ENCODE measurements around the gene CEP250. TPM values are rescaled to one million over a fixed set of nuclear protein-coding genes. Genes with fewer than 3 reads are reported as not detected.

The CEP250 gene
- total RNA-seq, 2 experiments from 2014 or later: 56.8 to 75.4 TPM

DNA sequence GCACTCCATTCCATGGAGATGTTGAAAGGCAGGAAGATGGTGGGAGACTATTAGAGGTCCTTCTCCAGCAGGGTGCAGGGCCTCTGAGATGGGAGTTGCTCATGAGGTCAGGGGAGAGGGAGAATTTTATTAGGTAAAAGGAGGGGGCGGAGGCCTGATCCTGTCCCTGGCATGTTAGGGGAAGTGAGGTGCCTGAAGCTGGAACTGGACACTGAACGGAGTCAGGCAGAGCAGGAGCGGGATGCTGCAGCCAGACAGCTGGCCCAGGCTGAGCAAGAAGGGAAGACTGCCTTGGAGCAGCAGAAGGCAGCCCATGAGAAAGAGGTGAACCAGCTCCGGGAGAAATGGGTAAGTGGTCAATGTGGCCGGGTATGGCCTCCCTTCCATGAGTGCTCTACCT, 24.4 kb downstream of the CEP250 start:
- H3K36me3 Mint-ChIP-seq (ENCODE audit: low read depth): peaks cover 28% of the 10 kb centered on the region
- H3K4me3 Mint-ChIP-seq: no peak overlapping the region
- peaks cover 4% of the 10 kb centered on the region for H3K4me1 Mint-ChIP-seq
- no peak overlapping the region for H3K27ac Mint-ChIP-seq
- DNase-seq: no peak
- H3K9me3 Mint-ChIP-seq: peaks cover 11% of the 10 kb centered on the region
- POLR2A ChIA-PET: no interaction called here
- CTCF ChIA-PET: interaction anchor here (0.6 to 0.9 kb wide), 4 partner anchors 10 to 620 kb away, joined by 3 to 5 read pairs (median 3); no protein-coding TSS in a partner anchor
- no peaks in the 10 kb centered on the region for H3K27me3 Mint-ChIP-seq

DNA sequence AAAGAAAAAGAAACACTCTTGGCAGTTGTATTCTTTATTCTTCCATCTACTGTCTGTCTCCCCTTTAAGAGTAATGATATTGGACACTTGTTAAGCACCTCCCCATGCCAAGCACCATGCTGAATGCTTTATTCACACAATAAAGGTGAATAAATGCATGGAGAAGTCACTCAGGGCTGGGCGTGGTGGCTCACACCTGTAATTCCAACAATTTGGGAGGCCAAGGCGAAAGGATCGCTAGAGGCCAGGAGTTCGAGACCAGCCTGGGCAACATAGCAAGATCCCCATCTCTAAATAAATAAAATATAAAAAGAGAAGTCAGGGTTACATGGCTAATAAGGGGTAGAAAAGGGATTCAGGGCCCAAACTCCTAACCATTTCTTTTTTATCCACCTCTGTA, 32.1 kb downstream of the CEP250 start:
- DNase-seq: no peak
- H3K4me3 Mint-ChIP-seq: no peak overlapping the region
- peak overlapping the region; percentile 9 for H3K27ac Mint-ChIP-seq
- H3K9me3 Mint-ChIP-seq: peaks cover 11% of the 10 kb centered on the region
- peaks cover 54% of the 10 kb centered on the region for H3K36me3 Mint-ChIP-seq (ENCODE audit: low read depth)
- H3K27me3 Mint-ChIP-seq: no peaks in the 10 kb centered on the region
- ChIA-PET POLR2A (no interaction called here), CTCF (interaction anchor here (0.9 to 1.6 kb wide), 2 partner anchors 10 to 11 kb away, joined by 3 to 4 read pairs; no protein-coding TSS in a partner anchor)
- H3K4me1 Mint-ChIP-seq: peaks cover 42% of the 10 kb centered on the region

DNA sequence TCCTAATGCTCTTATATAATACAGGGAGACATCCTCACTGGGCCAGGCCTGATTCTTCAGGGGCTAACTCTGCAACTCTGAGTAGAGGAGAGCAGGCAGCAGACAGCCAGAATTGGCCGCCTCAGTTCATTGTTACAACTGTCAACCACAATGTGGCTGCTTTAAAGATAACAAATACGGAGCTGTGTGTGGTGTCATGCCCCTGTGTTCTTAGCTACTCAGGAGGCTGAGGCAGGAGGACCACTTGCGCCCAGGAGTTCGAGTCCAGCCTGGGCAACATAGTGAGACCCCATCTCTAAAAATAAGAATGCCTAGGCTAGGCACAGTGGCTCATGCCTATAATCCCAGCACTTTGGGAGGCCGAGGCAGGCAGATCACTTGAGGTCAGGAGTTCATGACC, 34.3 kb downstream of the CEP250 start:
- H3K9me3 Mint-ChIP-seq: no peaks in the 10 kb centered on the region
- peaks cover 57% of the 10 kb centered on the region for H3K36me3 Mint-ChIP-seq (ENCODE audit: low read depth)
- ChIA-PET POLR2A (no interaction called here), CTCF (interaction anchor here (0.9 to 2.6 kb wide), 5 partner anchors 9 to 465 kb away, joined by 3 to 6 read pairs (median 4); partner anchors contain the start of gene SCAND1)
- H3K4me1 Mint-ChIP-seq: peaks cover 45% of the 10 kb centered on the region
- DNase-seq: peak; percentile 30
- H3K27ac Mint-ChIP-seq: peak overlapping the region; percentile 83
- H3K4me3 Mint-ChIP-seq: peak overlapping the region; percentile 100
- H3K27me3 Mint-ChIP-seq: no peaks in the 10 kb centered on the region

DNA sequence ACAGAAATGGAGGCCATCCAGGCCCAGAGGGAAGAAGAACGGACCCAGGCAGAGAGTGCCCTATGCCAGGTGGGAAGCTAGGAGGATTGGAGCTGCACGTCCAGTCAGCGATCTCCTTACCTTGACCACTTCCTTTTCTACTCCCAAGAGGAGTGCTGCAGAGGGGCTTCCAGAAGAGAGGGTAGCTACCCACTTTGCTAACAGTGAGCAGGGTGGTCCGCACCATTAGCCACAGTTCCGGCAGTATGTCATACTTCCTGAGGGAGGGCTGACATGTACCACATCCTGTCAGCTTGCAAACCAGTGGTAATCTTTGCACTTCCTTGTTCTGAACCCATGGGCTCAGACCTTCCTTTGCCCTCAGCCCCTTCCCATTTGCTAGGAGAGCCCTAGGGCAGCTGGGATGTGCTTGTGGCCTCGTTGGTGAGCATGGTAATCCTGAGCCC, 35.4 kb downstream of the CEP250 start:
- H3K9me3 Mint-ChIP-seq: no peaks in the 10 kb centered on the region
- H3K27me3 Mint-ChIP-seq: no peaks in the 10 kb centered on the region
- DNase-seq: peak; percentile 83
- H3K4me1 Mint-ChIP-seq: peaks cover 43% of the 10 kb centered on the region
- peaks cover 62% of the 10 kb centered on the region for H3K36me3 Mint-ChIP-seq (ENCODE audit: low read depth)
- CTCF ChIA-PET: interaction anchor here (0.5 to 3.1 kb wide), 8 partner anchors 10 to 464 kb away, joined by 4 to 9 read pairs (median 5); partner anchors contain the start of gene SCAND1
- POLR2A ChIA-PET: interaction anchor here (0.6 to 1.1 kb wide), 3 partner anchors 13 to 470 kb away, joined by 3 to 5 read pairs (median 4); partner anchors contain the start of gene SCAND1
- H3K4me3 Mint-ChIP-seq: peak overlapping the region; percentile 100
- peak overlapping the region; percentile 100 for H3K27ac Mint-ChIP-seq

DNA sequence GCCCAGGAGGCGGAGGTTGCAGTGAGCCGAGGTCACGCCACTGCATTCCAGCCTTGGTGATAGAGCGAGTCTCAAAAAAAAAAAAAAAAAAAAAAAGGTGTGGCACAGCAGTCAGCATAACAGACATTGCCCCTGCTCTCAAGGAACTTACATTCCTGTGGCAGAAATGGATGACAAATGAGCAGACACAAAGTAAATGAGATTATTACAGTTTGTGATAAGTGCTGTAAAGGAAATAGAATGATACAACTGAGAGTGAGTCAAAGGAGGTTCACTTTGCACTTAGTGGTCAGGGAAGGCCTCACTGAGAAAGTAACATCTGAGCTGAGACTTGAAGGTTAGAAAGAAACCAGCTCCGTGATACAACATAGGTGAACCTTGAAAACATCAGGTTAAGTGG, 36.4 kb downstream of the CEP250 start:
- H3K36me3 Mint-ChIP-seq (ENCODE audit: low read depth): peaks cover 66% of the 10 kb centered on the region

DNA sequence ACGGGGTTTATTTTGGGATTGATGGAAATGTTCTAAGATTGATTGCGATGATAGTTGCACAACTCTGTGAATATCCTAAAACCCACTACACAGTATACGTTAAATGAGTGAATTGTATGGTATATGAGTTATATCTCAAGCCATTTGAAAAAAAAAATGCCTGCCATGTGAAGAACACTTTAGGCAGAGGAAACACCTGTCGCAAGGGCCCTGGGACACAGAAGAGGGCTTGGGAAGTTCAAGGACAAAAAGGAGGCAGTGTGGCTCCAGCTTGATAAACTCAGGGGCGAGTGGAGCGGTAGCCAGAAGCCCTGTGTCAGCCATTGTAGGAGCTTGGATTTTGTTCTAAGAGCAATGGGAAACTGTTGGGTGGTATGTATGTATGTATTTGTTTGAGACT, 37.0 kb downstream of the CEP250 start:
- Mint-ChIP-seq H3K27me3 (no peaks in the 10 kb centered on the region), H3K4me1 (peaks cover 41% of the 10 kb centered on the region), H3K4me3 (peak overlapping the region; percentile 100), H3K27ac (peak overlapping the region; percentile 100), H3K9me3 (no peaks in the 10 kb centered on the region), H3K36me3 (ENCODE audit: low read depth) (peaks cover 66% of the 10 kb centered on the region)
- POLR2A ChIA-PET: interaction anchor here (0.6 kb wide), 1 partner anchor 240 kb away, joined by 4 read pairs; no protein-coding TSS in a partner anchor
- DNase-seq: no peak
- CTCF ChIA-PET: interaction anchor here (0.5 to 3.1 kb wide), 3 partner anchors 15 to 368 kb away, joined by 3 to 9 read pairs (median 3); no protein-coding TSS in a partner anchor

More for the DNA sequence above, 36.4 kb downstream of the CEP250 start:
- Mint-ChIP-seq H3K4me3 (peak overlapping the region; percentile 100), H3K27me3 (no peaks in the 10 kb centered on the region), H3K27ac (peak overlapping the region; percentile 100), H3K4me1 (peaks cover 41% of the 10 kb centered on the region), H3K9me3 (no peaks in the 10 kb centered on the region)
- POLR2A ChIA-PET: interaction anchor here (0.6 kb wide), 1 partner anchor 239 kb away, joined by 4 read pairs; no protein-coding TSS in a partner anchor
- CTCF ChIA-PET: interaction anchor here (0.8 to 3.1 kb wide), 5 partner anchors 9 to 462 kb away, joined by 4 to 9 read pairs (median 6); no protein-coding TSS in a partner anchor
- DNase-seq: no peak

DNA sequence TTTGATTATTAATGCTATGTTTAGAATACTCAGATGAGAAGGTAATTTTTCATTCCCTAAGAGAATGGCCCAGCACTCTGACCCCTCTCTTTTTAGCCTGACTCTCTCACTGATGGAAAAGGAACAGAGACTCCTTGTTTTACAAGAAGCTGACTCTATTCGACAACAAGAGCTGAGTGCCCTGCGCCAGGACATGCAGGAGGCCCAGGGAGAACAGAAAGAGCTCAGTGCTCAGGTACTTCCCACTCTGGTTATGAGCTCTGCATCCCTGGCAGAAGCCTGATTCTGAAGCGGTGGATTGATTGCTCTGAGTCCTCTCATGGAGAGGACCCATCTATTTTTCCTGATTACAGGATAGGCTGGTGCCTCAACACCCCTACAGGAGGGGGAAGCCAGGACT, 41.1 kb downstream of the CEP250 start:
- Mint-ChIP-seq H3K9me3 (no peaks in the 10 kb centered on the region), H3K27me3 (no peaks in the 10 kb centered on the region), H3K36me3 (ENCODE audit: low read depth) (peaks cover 61% of the 10 kb centered on the region), H3K27ac (no peak overlapping the region), H3K4me1 (peaks cover 15% of the 10 kb centered on the region), H3K4me3 (no peak overlapping the region)
- ChIA-PET CTCF (interaction anchor here (1.0 to 1.5 kb wide), 4 partner anchors 11 to 123 kb away, joined by 3 to 4 read pairs (median 3); no protein-coding TSS in a partner anchor), POLR2A (no interaction called here)
- DNase-seq: no peak

DNA sequence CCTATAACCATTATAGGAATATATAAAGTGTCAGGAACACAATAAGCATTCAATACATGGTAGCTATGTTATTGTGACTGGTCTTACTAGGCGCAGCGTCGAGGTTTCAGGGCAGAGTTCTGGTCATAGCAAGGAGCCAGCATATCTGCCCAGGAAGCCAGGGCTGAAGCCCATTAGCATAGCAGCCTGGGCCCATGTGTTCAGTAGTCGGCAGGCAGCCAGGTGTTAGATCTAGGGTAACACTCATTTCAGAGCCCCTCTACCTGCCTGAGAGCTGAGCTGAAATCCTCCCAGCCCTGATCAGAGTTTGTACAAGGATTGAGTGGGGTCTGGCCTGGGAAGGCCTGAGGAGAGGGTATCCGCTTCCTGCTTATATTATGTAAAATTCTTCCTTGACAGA, 41.9 kb downstream of the CEP250 start:
- DNase-seq: no peak
- Mint-ChIP-seq H3K36me3 (ENCODE audit: low read depth) (peaks cover 63% of the 10 kb centered on the region), H3K9me3 (no peaks in the 10 kb centered on the region), H3K27ac (no peak overlapping the region), H3K27me3 (no peaks in the 10 kb centered on the region), H3K4me3 (no peak overlapping the region), H3K4me1 (peaks cover 9% of the 10 kb centered on the region)
- POLR2A ChIA-PET: no interaction called here
- CTCF ChIA-PET: interaction anchor here (0.8 to 1.5 kb wide), 5 partner anchors 10 to 122 kb away, joined by 3 to 5 read pairs (median 4); no protein-coding TSS in a partner anchor

DNA sequence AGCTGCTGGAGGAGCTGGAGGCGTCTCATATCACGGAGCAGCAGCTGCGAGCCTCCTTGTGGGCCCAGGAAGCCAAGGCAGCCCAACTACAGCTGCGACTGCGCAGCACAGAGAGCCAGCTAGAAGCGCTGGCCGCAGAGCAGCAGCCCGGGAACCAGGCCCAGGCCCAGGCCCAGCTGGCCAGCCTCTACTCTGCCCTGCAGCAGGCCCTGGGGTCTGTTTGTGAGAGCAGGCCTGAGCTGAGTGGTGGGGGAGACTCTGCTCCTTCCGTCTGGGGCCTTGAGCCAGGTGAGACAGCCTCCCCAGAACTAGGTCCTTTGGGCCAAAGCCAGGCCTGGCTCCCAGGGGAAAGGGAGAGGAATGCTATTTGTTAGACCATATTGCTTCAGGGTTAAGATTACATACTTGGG, 42.4 kb downstream of the CEP250 start:
- peaks cover 63% of the 10 kb centered on the region for H3K36me3 Mint-ChIP-seq (ENCODE audit: low read depth)
- no peak overlapping the region for H3K27ac Mint-ChIP-seq
- CTCF ChIA-PET: interaction anchor here (0.7 to 1.5 kb wide), 3 partner anchors 10 to 16 kb away, joined by 3 to 5 read pairs (median 4); no protein-coding TSS in a partner anchor
- H3K4me1 Mint-ChIP-seq: peaks cover 4% of the 10 kb centered on the region
- no peak for DNase-seq
- no peaks in the 10 kb centered on the region for H3K9me3 Mint-ChIP-seq
- H3K27me3 Mint-ChIP-seq: no peaks in the 10 kb centered on the region
- POLR2A ChIA-PET: no interaction called here
- no peak overlapping the region for H3K4me3 Mint-ChIP-seq

DNA sequence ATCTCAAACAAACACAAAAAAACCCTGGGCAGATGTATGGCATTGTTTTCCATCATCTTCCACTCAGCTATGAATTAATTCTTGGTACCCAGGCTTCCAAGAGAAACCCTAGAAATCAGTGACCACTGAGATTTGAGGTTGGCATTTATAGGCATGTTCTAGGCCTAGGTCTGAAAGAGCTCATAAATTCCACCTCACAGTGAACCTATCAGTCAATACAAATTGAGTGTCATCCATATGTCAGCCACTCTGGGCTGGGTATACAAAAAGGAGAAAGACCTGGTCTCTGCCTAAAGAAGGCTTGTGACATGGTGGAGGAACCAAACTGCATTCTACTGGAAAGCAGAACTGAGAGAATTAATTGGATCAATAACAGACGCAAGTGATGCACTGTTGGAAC, 43.9 kb downstream of the CEP250 start:
- H3K4me3 Mint-ChIP-seq: no peak overlapping the region
- peak overlapping the region; percentile 55 for H3K27ac Mint-ChIP-seq
- ChIA-PET POLR2A (no interaction called here), CTCF (interaction anchor here (0.5 to 1.9 kb wide), 5 partner anchors 12 to 510 kb away, joined by 3 to 5 read pairs (median 3); no protein-coding TSS in a partner anchor)
- peaks cover 3% of the 10 kb centered on the region for H3K4me1 Mint-ChIP-seq
- no peaks in the 10 kb centered on the region for H3K9me3 Mint-ChIP-seq
- H3K27me3 Mint-ChIP-seq: no peaks in the 10 kb centered on the region
- DNase-seq: no peak
- peaks cover 64% of the 10 kb centered on the region for H3K36me3 Mint-ChIP-seq (ENCODE audit: low read depth)

DNA sequence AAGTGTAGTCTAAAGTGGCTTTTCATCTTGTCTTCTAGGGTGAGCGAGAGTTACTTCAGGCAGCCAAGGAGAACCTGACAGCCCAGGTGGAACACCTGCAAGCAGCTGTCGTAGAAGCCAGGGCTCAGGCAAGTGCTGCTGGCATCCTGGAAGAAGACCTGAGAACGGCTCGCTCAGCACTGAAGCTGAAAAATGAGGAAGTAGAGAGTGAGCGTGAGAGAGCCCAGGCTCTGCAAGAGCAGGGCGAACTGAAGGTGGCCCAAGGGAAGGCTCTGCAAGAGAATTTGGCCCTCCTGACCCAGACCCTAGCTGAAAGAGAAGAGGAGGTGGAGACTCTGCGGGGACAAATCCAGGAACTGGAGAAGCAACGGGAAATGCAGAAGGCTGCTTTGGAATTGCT, 47.0 kb downstream of the CEP250 start:
- no peak overlapping the region for H3K4me3 Mint-ChIP-seq
- no peaks in the 10 kb centered on the region for H3K9me3 Mint-ChIP-seq
- H3K27ac Mint-ChIP-seq: no peak overlapping the region
- no peaks in the 10 kb centered on the region for H3K27me3 Mint-ChIP-seq
- peaks cover 71% of the 10 kb centered on the region for H3K36me3 Mint-ChIP-seq (ENCODE audit: low read depth)
- no peak for DNase-seq
- peaks cover 27% of the 10 kb centered on the region for H3K4me1 Mint-ChIP-seq
- POLR2A ChIA-PET: interaction anchor here (0.6 kb wide), 1 partner anchor 43 kb away, joined by 3 read pairs; no protein-coding TSS in a partner anchor
- CTCF ChIA-PET: no interaction called here

DNA sequence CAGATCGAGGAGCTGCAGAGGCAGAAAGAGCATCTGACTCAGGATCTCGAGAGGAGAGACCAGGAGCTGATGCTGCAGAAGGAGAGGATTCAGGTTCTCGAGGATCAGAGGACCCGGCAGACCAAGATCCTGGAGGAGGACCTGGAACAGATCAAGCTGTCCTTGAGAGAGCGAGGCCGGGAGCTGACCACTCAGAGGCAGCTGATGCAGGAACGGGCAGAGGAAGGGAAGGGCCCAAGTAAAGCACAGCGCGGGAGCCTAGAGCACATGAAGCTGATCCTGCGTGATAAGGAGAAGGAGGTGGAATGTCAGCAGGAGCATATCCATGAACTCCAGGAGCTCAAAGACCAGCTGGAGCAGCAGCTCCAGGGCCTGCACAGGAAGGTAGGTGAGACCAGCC, 47.9 kb downstream of the CEP250 start:
- Mint-ChIP-seq H3K4me1 (peaks cover 27% of the 10 kb centered on the region), H3K9me3 (no peaks in the 10 kb centered on the region), H3K27ac (no peak overlapping the region), H3K4me3 (no peak overlapping the region), H3K27me3 (no peaks in the 10 kb centered on the region), H3K36me3 (ENCODE audit: low read depth) (peaks cover 67% of the 10 kb centered on the region)
- ChIA-PET POLR2A (interaction anchor here (1.0 kb wide), 1 partner anchor 13 kb away, joined by 3 read pairs; no protein-coding TSS in a partner anchor), CTCF (interaction anchor here (0.6 to 1.8 kb wide), 2 partner anchors 13 to 639 kb away, joined by 3 to 6 read pairs; no protein-coding TSS in a partner anchor)
- no peak for DNase-seq
